ENCODE results near the gene TOM1L2.
A peak's percentile ranks its signal among the peaks of the same experiment; 100 is the strongest.

The TOM1L2 gene

DNA sequence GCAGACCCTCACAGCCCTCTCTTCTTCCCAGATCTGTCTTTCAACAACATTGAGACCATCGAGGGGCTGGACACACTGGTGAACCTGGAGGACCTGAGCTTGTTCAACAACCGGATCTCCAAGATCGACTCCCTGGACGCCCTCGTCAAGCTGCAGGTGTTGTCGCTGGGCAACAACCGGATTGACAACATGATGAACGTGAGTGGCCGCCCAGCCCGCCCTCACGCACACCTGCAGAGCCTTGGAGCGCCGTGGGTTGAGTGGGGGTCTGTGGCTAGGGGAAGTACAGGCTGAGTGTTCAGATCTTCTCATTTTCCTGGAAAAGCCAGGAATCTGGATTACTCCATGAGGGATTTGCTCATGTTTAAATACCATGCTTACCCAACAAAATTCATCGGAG lies 15.7 kb upstream of the TOM1L2 start:
- TF ChIP-seq, protein P1, sequence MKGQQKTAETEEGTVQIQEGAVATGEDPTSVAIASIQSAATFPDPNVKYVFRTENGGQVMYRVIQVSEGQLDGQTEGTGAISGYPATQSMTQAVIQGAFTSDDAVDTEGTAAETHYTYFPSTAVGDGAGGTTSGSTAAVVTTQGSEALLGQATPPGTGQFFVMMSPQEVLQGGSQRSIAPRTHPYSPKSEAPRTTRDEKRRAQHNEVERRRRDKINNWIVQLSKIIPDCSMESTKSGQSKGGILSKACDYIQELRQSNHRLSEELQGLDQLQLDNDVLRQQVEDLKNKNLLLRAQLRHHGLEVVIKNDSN (IDR thresholded peaks at IDR 0.05): no peak
- no peak for TF ChIP-seq TAF1 (IDR thresholded peaks at IDR 0.05; ENCODE audit: low read depth)
- TF ChIP-seq EGR1 (IDR thresholded peaks at IDR 0.05): no peak
- no peak for TF ChIP-seq ZBTB7A (IDR thresholded peaks at IDR 0.05; ENCODE audit: low read depth)
- TF ChIP-seq NFIC (IDR thresholded peaks at IDR 0.05): no peak
- no peak for TF ChIP-seq CREB1 (IDR thresholded peaks at IDR 0.05; ENCODE audit: low read depth)
- TF ChIP-seq RAD21 (IDR thresholded peaks at IDR 0.05; ENCODE audit: low read depth): no peak
- TF ChIP-seq YY1 (IDR thresholded peaks at IDR 0.05; ENCODE audit: low read depth): no peak
- TF ChIP-seq, protein P2, sequence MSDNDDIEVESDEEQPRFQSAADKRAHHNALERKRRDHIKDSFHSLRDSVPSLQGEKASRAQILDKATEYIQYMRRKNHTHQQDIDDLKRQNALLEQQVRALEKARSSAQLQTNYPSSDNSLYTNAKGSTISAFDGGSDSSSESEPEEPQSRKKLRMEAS (IDR thresholded peaks at IDR 0.05): no peak
- no peak for TF ChIP-seq CEBPB (IDR thresholded peaks at IDR 0.05)
- TF ChIP-seq, protein P3, sequence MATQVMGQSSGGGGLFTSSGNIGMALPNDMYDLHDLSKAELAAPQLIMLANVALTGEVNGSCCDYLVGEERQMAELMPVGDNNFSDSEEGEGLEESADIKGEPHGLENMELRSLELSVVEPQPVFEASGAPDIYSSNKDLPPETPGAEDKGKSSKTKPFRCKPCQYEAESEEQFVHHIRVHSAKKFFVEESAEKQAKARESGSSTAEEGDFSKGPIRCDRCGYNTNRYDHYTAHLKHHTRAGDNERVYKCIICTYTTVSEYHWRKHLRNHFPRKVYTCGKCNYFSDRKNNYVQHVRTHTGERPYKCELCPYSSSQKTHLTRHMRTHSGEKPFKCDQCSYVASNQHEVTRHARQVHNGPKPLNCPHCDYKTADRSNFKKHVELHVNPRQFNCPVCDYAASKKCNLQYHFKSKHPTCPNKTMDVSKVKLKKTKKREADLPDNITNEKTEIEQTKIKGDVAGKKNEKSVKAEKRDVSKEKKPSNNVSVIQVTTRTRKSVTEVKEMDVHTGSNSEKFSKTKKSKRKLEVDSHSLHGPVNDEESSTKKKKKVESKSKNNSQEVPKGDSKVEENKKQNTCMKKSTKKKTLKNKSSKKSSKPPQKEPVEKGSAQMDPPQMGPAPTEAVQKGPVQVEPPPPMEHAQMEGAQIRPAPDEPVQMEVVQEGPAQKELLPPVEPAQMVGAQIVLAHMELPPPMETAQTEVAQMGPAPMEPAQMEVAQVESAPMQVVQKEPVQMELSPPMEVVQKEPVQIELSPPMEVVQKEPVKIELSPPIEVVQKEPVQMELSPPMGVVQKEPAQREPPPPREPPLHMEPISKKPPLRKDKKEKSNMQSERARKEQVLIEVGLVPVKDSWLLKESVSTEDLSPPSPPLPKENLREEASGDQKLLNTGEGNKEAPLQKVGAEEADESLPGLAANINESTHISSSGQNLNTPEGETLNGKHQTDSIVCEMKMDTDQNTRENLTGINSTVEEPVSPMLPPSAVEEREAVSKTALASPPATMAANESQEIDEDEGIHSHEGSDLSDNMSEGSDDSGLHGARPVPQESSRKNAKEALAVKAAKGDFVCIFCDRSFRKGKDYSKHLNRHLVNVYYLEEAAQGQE (IDR thresholded peaks at IDR 0.05; ENCODE audit: low read depth): no peak

DNA sequence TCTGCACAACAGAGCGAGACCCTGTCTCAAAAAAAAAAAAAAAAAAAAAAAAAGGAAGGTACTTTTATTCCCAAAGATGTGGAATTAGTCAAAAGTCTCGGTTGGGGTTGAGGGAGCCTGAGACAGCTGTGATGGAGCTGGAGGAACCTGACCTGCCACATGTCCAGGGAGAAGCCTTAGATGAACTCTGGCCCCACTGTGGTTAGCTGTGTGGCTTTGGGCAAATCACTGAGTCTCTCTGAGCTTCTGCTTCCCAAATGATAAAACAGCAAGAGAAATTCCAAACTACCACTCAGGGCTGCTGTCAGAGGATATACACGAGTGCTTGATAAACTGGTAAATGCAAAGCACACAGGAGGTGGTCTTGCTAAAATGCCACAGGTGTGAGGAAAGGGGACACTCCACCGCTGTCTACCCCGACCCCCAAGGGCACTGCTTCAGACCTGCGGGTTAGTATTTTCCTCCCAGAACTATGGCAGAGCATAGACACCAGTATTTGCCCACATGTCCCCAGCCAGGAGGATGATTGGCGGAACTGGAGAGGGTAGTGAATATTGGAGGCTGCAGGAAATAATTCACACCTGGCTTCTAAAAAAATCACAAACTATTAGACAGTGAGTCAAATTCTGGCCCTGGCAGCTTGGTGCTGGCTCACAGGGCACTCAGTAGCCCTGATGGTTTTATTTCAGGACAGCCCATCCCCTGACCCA lies 15.1 kb upstream of the TOM1L2 start:
- TF ChIP-seq NFIC (IDR thresholded peaks at IDR 0.05): no peak
- no peak for TF ChIP-seq EGR1 (IDR thresholded peaks at IDR 0.05)
- no peak for TF ChIP-seq TEAD4 (IDR thresholded peaks at IDR 0.05)
- TF ChIP-seq CEBPB (IDR thresholded peaks at IDR 0.05): no peak
- no peak for TF ChIP-seq TAF1 (IDR thresholded peaks at IDR 0.05; ENCODE audit: low read depth)
- no peak for TF ChIP-seq FOXM1 (IDR thresholded peaks at IDR 0.05; ENCODE audit: borderline replicate concordance, low read depth)
- TF ChIP-seq EP300 (IDR thresholded peaks at IDR 0.05; ENCODE audit: borderline replicate concordance): no peak
- no peak for TF ChIP-seq RAD21 (IDR thresholded peaks at IDR 0.05; ENCODE audit: low read depth)
- no peak for TF ChIP-seq CREB1 (IDR thresholded peaks at IDR 0.05; ENCODE audit: low read depth)

DNA sequence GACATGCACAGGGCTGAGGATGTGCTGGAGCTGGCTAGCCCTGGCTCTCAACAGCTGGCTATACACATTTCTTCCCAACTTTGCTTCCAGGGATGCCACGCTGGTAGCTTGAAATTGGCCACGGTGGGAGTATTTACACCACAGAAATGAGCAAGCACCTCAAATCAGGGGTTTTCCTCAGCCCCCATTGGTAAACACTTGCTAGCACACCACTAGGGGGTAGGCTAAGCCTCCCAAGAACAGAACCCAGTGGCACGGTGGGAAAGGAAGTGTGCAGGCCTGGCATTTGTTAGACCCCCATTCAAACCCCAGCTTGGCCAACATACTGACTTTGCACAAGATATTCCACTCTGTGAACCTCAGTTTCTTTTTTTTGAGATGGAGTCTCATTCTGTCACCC lies 13.4 kb upstream of the TOM1L2 start:
- TF ChIP-seq RAD21 (IDR thresholded peaks at IDR 0.05; ENCODE audit: low read depth): peak; percentile 42; the same call in 1 of the 2 replicates
- TF ChIP-seq, protein P3 (IDR thresholded peaks at IDR 0.05; ENCODE audit: low read depth): no peak

DNA sequence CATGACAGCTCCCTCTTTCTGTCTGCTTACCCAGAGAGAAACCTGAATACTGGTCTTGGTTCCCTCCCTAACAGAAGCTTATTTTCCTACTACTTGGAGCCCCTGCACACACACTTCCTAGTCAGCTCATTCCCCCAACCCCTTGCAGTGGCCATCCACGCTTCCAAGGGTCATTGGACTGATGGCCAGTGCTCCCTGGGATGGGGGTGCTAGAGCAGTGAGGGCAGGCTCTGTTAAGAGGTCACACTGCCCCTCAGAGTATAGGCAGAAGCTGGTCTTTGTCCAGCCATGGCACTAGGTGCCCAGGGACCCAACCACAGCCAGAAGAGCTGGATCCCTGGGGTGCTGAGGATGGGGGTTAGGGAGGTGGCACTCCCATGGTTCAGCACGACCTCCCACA lies 13.0 kb upstream of the TOM1L2 start:
- no peak for TF ChIP-seq EGR1 (IDR thresholded peaks at IDR 0.05)
- TF ChIP-seq CEBPB (IDR thresholded peaks at IDR 0.05): no peak
- TF ChIP-seq, protein P3 (IDR thresholded peaks at IDR 0.05; ENCODE audit: low read depth): no peak
- no peak for TF ChIP-seq RAD21 (IDR thresholded peaks at IDR 0.05; ENCODE audit: low read depth)
- TF ChIP-seq CREB1 (IDR thresholded peaks at IDR 0.05; ENCODE audit: low read depth): no peak
- no peak for TF ChIP-seq TCF12 (IDR thresholded peaks at IDR 0.05; ENCODE audit: low read depth)
- TF ChIP-seq YY1 (IDR thresholded peaks at IDR 0.05; ENCODE audit: low read depth): no peak
- TF ChIP-seq ZBTB7A (IDR thresholded peaks at IDR 0.05; ENCODE audit: low read depth): no peak
- no peak for TF ChIP-seq EP300 (IDR thresholded peaks at IDR 0.05; ENCODE audit: borderline replicate concordance)
- TF ChIP-seq TEAD4 (IDR thresholded peaks at IDR 0.05): no peak
- TF ChIP-seq NFIC (IDR thresholded peaks at IDR 0.05): no peak
- TF ChIP-seq, protein P2 (IDR thresholded peaks at IDR 0.05): no peak
- TF ChIP-seq TAF1 (IDR thresholded peaks at IDR 0.05; ENCODE audit: low read depth): no peak
- TF ChIP-seq, protein P1 (IDR thresholded peaks at IDR 0.05): no peak
- TF ChIP-seq FOXM1 (IDR thresholded peaks at IDR 0.05; ENCODE audit: borderline replicate concordance, low read depth): no peak

All from Ishikawa (cell line).